ENCODE measurements around the gene COPB1. TPM values are rescaled to one million over a fixed set of nuclear protein-coding genes. Genes with fewer than 3 reads are reported as not detected.

COPB1 gene
- polyA plus RNA-seq, 1 of the 3 experiments (the other 2 are of a cell fraction) = 81.0 TPM

DNA sequence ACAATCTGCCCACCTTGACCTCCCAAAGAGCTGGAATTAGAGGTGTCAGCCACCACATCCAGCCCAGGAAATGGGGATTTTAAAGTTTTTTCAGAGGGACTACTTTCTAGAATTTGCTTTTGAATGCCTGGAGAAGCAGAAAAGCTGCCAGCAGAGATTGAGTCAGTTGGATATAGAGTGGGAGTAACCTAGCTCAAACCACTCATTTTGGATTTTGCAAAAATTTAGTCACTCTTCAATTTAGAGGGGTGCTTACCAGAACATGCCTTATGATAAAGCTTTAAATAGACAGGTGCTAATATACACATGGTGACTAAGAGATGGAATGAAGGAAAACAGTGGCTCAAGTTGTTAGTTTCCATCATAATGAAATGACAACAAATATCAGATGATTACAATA lies 47.1 kb upstream of the COPB1 start:
- Histone ChIP-seq H4K20me1 (ENCODE audit: insufficient read depth) (no peaks in the 10 kb centered on the region), H3K27ac (ENCODE audit: low read depth in 2 of 2, low read length in 1 of 2) (no peak overlapping the region), H3K9me2 (no peaks in the 10 kb centered on the region), H3K27me3 (ENCODE audit: insufficient read depth) (no peaks in the 10 kb centered on the region), H3K4me3 (ENCODE audit: low read depth in 2 of 2, low read length in 1 of 2) (no peak overlapping the region), H3K9me3 (no peaks in the 10 kb centered on the region), H3K79me2 (ENCODE audit: insufficient read depth) (no peaks in the 10 kb centered on the region), H3K4me2 (no peak overlapping the region), H3K36me3 (replicated peaks in 1 of 2; ENCODE audit: control insufficient read depth in 1 of 2, insufficient read depth in 2 of 2, low read length in 1 of 2) (no peaks in the 10 kb centered on the region), H2AFZ (ENCODE audit: low read depth) (no peak overlapping the region), H3K4me1 (ENCODE audit: control insufficient read depth in 1 of 2, insufficient read depth in 2 of 2, low read depth in 1 of 2, low read length in 1 of 2) (no peaks in the 10 kb centered on the region; a peak in 2 of 4 replicates), H3F3A (replicated peaks; ENCODE audit: insufficient read depth) (no peaks in the 10 kb centered on the region), H3K9ac (no peak overlapping the region)
- no peak for TF ChIP-seq RXRA (IDR thresholded peaks at IDR 0.05; ENCODE audit: borderline replicate concordance, low read depth)
- TF ChIP-seq TAF1 (IDR thresholded peaks at IDR 0.05; ENCODE audit: borderline replicate concordance, low read depth, low read length) = no peak
- no peak for TF ChIP-seq MEF2A (IDR thresholded peaks at IDR 0.05; ENCODE audit: borderline replicate concordance, low read depth)
- TF ChIP-seq YY1 (IDR thresholded peaks at IDR 0.05; ENCODE audit: low read depth) = no peak
- TF ChIP-seq, protein P1, sequence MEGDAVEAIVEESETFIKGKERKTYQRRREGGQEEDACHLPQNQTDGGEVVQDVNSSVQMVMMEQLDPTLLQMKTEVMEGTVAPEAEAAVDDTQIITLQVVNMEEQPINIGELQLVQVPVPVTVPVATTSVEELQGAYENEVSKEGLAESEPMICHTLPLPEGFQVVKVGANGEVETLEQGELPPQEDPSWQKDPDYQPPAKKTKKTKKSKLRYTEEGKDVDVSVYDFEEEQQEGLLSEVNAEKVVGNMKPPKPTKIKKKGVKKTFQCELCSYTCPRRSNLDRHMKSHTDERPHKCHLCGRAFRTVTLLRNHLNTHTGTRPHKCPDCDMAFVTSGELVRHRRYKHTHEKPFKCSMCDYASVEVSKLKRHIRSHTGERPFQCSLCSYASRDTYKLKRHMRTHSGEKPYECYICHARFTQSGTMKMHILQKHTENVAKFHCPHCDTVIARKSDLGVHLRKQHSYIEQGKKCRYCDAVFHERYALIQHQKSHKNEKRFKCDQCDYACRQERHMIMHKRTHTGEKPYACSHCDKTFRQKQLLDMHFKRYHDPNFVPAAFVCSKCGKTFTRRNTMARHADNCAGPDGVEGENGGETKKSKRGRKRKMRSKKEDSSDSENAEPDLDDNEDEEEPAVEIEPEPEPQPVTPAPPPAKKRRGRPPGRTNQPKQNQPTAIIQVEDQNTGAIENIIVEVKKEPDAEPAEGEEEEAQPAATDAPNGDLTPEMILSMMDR (IDR thresholded peaks at IDR 0.05) = no peak
- TF ChIP-seq SIN3A (IDR thresholded peaks at IDR 0.05; ENCODE audit: borderline replicate concordance, low read depth, low read length) = no peak
- no peak for TF ChIP-seq SMC3 (IDR thresholded peaks at IDR 0.05; ENCODE audit: low read depth, low read length)
- no peak for TF ChIP-seq GATA2 (CRISPR knock-in tag; IDR thresholded peaks at IDR 0.05)
- TF ChIP-seq JUND (IDR thresholded peaks at IDR 0.05) = no peak
- TF ChIP-seq, protein P2, sequence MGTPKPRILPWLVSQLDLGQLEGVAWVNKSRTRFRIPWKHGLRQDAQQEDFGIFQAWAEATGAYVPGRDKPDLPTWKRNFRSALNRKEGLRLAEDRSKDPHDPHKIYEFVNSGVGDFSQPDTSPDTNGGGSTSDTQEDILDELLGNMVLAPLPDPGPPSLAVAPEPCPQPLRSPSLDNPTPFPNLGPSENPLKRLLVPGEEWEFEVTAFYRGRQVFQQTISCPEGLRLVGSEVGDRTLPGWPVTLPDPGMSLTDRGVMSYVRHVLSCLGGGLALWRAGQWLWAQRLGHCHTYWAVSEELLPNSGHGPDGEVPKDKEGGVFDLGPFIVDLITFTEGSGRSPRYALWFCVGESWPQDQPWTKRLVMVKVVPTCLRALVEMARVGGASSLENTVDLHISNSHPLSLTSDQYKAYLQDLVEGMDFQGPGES (IDR thresholded peaks at IDR 0.05; ENCODE audit: low read depth, low read length) = no peak
- TF ChIP-seq, protein P3, sequence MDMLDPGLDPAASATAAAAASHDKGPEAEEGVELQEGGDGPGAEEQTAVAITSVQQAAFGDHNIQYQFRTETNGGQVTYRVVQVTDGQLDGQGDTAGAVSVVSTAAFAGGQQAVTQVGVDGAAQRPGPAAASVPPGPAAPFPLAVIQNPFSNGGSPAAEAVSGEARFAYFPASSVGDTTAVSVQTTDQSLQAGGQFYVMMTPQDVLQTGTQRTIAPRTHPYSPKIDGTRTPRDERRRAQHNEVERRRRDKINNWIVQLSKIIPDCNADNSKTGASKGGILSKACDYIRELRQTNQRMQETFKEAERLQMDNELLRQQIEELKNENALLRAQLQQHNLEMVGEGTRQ (IDR thresholded peaks at IDR 0.05; ENCODE audit: borderline replicate concordance, low read depth, low read length) = no peak
- CTCF ChIA-PET = interaction anchor here (1.0 to 2.6 kb wide), 3 partner anchors 9 to 361 kb away, joined by 3 to 14 read pairs (median 6); no protein-coding TSS in a partner anchor
- POLR2A ChIA-PET = no interaction called here
- DNase-seq = no peak

DNA sequence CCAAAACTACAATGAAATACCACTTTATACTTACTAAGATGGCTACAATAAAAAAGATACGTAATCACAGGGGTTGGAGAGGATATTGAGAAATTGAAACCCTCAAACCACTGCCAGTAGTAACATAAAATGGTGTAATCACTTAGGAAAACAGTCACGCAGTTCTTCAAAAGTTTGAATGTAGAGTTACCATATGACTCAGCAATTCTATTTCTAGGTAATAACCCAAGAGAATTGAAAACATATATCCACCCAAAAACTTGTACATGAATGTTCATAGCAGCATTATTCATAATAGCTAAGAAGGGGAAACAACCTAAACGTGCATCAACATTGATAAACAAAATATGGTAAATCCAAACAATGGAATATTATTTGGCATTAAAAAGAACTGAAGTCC lies 45.0 kb upstream of the COPB1 start:
- DNase-seq = no peak
- Histone ChIP-seq H3F3A (replicated peaks; ENCODE audit: insufficient read depth) (no peaks in the 10 kb centered on the region), H3K4me2 (no peak overlapping the region), H3K79me2 (ENCODE audit: insufficient read depth) (no peaks in the 10 kb centered on the region), H4K20me1 (ENCODE audit: insufficient read depth) (no peaks in the 10 kb centered on the region), H2AFZ (ENCODE audit: low read depth) (no peak overlapping the region), H3K27me3 (ENCODE audit: insufficient read depth) (no peaks in the 10 kb centered on the region), H3K9ac (no peak overlapping the region), H3K4me3 (ENCODE audit: low read depth in 2 of 2, low read length in 1 of 2) (no peak overlapping the region), H3K4me1 (ENCODE audit: control insufficient read depth in 1 of 2, insufficient read depth in 2 of 2, low read depth in 1 of 2, low read length in 1 of 2) (peaks cover 0 to 5% of the 10 kb centered on the region in 2 experiments; a peak in 1 of 4 replicates), H3K36me3 (replicated peaks in 1 of 2; ENCODE audit: control insufficient read depth in 1 of 2, insufficient read depth in 2 of 2, low read length in 1 of 2) (no peaks in the 10 kb centered on the region), H3K27ac (ENCODE audit: low read depth in 2 of 2, low read length in 1 of 2) (no peak overlapping the region), H3K9me2 (no peaks in the 10 kb centered on the region), H3K9me3 (no peaks in the 10 kb centered on the region)
- ChIA-PET POLR2A (no interaction called here), CTCF (interaction anchor here (0.6 to 3.8 kb wide), 2 partner anchors 62 to 363 kb away, joined by 3 to 26 read pairs; no protein-coding TSS in a partner anchor)
- 69% methylated on average over 3 of the region's 3 CpGs for WGBS (ENCODE audit: low lambda C conversion rate)
- TF ChIP-seq FOSL2 (IDR thresholded peaks at IDR 0.05; ENCODE audit: borderline replicate concordance, low read depth) (no peak), ELF1 (IDR thresholded peaks at IDR 0.05) (no peak), EZH2phosphoT487 (IDR thresholded peaks at IDR 0.05; ENCODE audit: borderline replicate concordance, low read depth) (no peak), FOXJ3 (CRISPR knock-in tag; IDR thresholded peaks at IDR 0.05) (no peak), NFIC (IDR thresholded peaks at IDR 0.05; ENCODE audit: borderline replicate concordance) (no peak), EP300 (IDR thresholded peaks at IDR 0.05; ENCODE audit: borderline replicate concordance in 1 of 2, low read depth in 1 of 2, low read length in 1 of 2) (no peak)
- TF ChIP-seq, protein P4, sequence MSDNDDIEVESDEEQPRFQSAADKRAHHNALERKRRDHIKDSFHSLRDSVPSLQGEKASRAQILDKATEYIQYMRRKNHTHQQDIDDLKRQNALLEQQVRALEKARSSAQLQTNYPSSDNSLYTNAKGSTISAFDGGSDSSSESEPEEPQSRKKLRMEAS (IDR thresholded peaks at IDR 0.05; ENCODE audit: low read depth) = no peak
